IPS DF 6.9 (cell line): ENCODE measurements around the gene ITPK1.

Experiments used
- DNase-seq: peaks from one replicate; pipeline ENCODE4 v3.0.0-alpha.2; 2013; ENCODE audit warnings: low read depth, low spot score
- H3K27ac ChIP-seq: one replicate; pipeline ENCODE4 v1.5.1; 2013; ENCODE audit warnings: low read length, control low read depth
- H3K27me3 ChIP-seq: 2 replicates; pipeline ENCODE4 v1.6.1; 2013; ENCODE audit warnings: mild to moderate bottlenecking, low read length; ENCODE audit not compliant: control insufficient read depth, insufficient read depth
- H3K36me3 ChIP-seq: 2 replicates; pipeline ENCODE4 v1.6.1; 2013; ENCODE audit warnings: low read length; ENCODE audit not compliant: control insufficient read depth, insufficient read depth
- H3K4me1 ChIP-seq: 2 replicates; pipeline ENCODE4 v1.6.1; 2013; ENCODE audit warnings: low read length; ENCODE audit not compliant: control insufficient read depth, insufficient read depth
- H3K4me3 ChIP-seq: 2 replicates; pipeline ENCODE4 v1.5.1; 2013; ENCODE audit warnings: mild to moderate bottlenecking, low read length
- H3K9me3 ChIP-seq: 2 replicates; pipeline ENCODE4 v1.6.1; 2013; ENCODE audit warnings: low read length, inconsistent platforms; ENCODE audit not compliant: control insufficient read depth, insufficient read depth
- WGBS: extraction: QIAGEN DNeasy Blood & Tissue Kit; methylation state at CpG from one replicate; pipeline ENCODE4 v1.1.7; 2013; ENCODE audit warnings: mixed read lengths, missing lambda C conversion rate; ENCODE audit not compliant: insufficient read length, insufficient coverage; 5-methylcytosine and 5-hydroxymethylcytosine counted together

The ITPK1 gene

DNA sequence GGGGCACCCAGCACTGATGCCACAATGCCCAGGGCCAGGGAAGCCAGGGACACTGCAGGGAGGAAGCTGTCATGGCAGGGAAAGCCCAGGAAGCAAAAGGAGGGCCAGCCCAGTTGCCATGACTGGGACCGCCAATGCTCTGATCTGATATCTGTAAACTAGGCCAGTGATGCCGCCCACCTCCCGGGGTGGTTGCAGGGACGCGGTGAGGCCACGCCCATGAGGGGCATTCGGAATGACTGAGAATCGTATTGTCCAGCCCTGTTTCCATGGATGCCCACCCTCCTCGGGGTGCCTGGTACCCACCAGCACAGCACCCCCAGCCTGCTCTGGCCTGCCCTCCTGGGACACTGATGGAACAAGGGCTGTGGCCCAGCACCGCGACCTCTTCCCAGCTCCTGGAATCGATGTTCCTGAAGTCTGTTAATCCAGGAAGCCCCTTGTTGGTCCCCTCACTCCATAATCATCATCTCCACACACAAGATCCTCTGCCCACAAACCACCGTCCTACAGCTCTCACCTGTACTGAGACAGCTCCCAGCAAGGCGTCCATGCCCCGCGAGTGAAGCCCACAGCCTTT, 144.0 kb downstream of the ITPK1 start:
- H3K36me3 ChIP-seq, result no peaks in the 10 kb centered on the region; the same call in 1 of the 2 replicates
- H3K27me3 ChIP-seq, result no peaks in the 10 kb centered on the region
- H3K4me3 ChIP-seq, result no peak overlapping the region
- WGBS, result no CpG with 5 or more reads among the region's 16 CpGs
- H3K9me3 ChIP-seq, result no peaks in the 10 kb centered on the region
- H3K4me1 ChIP-seq, result peaks cover 6% of the 10 kb centered on the region
- H3K27ac ChIP-seq, result no peak overlapping the region
- no peak for DNase-seq

DNA sequence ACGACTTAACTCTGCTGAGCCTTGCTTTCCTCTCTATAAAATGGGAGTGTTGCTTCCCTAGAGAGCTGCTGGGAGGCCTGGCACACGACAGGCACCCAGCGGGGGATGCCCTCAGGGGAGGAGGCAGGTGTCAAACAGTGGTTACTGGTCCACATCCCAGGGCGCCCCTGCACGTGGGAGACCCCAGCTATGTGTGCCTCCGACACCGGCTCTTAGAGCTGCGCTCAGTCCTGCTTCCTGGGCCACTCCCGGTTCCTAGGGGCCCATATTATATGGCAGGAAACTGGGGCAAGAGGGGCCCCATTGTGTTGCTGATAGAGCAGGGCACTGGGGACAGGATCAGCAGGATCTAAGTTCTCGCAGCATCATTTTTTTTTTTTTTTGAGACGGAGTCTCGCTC, 145.5 kb downstream of the ITPK1 start:
- peaks cover 6% of the 10 kb centered on the region for H3K4me1 ChIP-seq

DNA sequence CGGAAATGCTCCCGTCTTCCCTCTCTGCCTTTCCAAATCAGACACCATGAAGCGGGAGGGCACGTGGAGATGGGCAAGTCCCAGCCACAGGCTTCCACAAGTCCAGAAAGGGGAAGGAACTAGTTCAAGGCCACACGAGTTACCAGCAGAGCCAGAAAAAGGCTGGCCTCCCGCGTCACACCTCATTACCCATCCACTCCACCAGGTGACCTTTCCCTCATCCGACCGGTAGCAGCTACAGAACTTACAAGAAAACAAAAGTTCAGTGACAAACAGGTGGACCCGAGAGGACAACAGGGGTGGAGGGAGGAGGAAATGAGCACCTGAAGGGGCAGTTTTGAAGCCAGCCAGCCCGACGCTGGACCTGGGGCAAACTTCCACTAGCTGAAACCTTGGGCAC, 145.9 kb downstream of the ITPK1 start:
- Histone ChIP-seq H3K4me1 (peaks cover 6% of the 10 kb centered on the region), H3K4me3 (no peak overlapping the region), H3K36me3 (no peaks in the 10 kb centered on the region; the same call in 1 of the 2 replicates), H3K27ac (no peak overlapping the region), H3K27me3 (no peaks in the 10 kb centered on the region), H3K9me3 (no peaks in the 10 kb centered on the region)
- WGBS, result no CpG with 5 or more reads among the region's 12 CpGs
- no peak for DNase-seq

More for the DNA sequence above, 145.5 kb downstream of the ITPK1 start:
- WGBS, result no CpG with 5 or more reads among the region's 12 CpGs
- no peak overlapping the region for H3K27ac ChIP-seq
- no peak overlapping the region for H3K4me3 ChIP-seq
- no peaks in the 10 kb centered on the region for H3K9me3 ChIP-seq
- H3K36me3 ChIP-seq, result no peaks in the 10 kb centered on the region; the same call in 1 of the 2 replicates
- DNase-seq, result no peak
- H3K27me3 ChIP-seq, result no peaks in the 10 kb centered on the region

DNA sequence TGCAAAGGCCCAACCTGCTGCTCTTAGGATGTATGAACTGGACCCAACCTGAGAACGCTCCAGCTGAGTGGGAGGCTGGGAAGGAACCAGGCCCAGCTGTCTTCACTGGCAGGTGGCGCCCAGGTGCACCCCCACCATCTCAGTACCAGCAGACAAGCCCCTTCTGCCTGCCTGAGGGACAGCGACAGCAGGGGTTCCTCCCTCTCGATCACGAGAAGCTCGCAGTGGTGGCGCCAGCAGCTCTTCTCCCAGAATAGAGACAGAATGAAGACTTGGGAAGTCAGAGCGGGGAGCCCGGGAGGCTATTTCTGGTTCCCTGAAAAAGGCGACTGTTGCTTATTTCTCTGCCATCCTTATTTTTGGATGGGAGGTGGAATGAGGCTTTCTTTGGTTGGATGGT, 146.3 kb downstream of the ITPK1 start:
- DNase-seq, result no peak
- Histone ChIP-seq H3K9me3 (no peaks in the 10 kb centered on the region), H3K4me1 (peaks cover 6% of the 10 kb centered on the region), H3K4me3 (no peak overlapping the region), H3K36me3 (no peaks in the 10 kb centered on the region; the same call in 1 of the 2 replicates), H3K27me3 (no peaks in the 10 kb centered on the region), H3K27ac (no peak overlapping the region)
- no CpG with 5 or more reads among the region's 10 CpGs for WGBS

DNA sequence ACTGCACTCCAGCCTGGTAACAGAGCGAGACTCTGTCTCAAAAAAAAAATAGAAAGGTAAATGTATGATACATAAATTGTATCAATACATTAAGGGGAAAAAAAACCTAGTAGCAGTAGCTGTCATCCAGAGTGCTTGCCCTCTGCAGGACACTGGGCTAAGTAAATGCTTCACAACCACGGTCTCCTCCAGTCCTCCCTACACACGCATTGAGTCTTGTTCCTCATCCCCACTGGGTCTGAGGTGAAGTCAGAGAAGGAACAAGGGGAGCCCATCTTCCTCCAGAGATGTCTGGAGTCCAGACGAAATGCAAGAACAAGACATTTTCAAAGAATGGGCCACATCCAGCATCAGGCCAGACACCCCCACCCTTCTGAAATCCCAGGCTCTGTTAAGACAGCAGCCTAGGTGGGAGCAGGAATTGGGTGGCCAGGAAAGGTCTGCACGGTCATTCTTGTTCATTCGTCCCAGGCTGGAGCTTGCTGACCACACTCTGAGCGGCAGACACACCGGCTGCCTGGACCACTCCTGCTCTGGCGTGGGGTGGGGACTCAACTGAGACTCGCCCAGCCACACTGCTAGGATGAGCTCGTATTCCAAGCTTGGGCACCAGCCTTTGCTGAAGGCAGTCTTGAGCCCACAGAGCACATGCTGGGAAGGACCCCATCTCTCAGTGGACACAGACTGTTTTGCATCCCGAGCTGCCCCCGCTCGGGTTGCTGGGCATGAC, 147.3 kb downstream of the ITPK1 start:
- Histone ChIP-seq H3K4me1 (peaks cover 9% of the 10 kb centered on the region), H3K9me3 (no peaks in the 10 kb centered on the region), H3K27ac (no peak overlapping the region), H3K4me3 (no peak overlapping the region), H3K36me3 (no peaks in the 10 kb centered on the region; the same call in 1 of the 2 replicates), H3K27me3 (no peaks in the 10 kb centered on the region)
- no peak for DNase-seq
- WGBS, result no CpG with 5 or more reads among the region's 14 CpGs

DNA sequence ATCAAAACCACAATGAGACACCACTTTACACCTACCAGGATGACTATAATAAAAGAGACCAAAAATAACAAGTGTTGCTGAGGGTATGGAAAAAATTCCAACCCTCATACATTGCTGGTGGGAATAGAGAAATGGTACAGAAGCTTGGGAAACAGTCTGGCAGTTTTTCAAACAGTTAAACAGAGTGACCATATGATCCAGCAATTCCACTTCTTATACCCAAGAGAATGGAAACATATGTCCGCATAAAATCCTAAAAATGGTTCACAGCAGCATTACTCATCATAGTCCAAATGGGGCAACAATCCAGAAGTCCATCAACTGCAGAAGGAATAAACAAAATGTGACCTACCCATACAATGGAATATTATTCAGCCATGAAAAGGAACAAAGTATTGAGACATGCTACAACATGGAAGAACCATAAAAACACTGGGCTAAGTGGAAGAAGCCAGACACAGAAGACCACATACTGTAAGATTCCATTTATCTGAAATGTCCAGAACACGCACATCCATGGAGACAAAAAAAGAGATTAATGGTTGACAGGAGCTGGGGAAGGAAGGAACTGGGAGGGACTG, 148.3 kb downstream of the ITPK1 start:
- Histone ChIP-seq H3K36me3 (no peaks in the 10 kb centered on the region; the same call in 1 of the 2 replicates), H3K4me1 (peaks cover 9% of the 10 kb centered on the region), H3K27me3 (no peaks in the 10 kb centered on the region), H3K27ac (no peak overlapping the region), H3K9me3 (no peaks in the 10 kb centered on the region), H3K4me3 (no peak overlapping the region)
- DNase-seq, result no peak
- WGBS, result no CpG with 5 or more reads among the region's 2 CpGs

DNA sequence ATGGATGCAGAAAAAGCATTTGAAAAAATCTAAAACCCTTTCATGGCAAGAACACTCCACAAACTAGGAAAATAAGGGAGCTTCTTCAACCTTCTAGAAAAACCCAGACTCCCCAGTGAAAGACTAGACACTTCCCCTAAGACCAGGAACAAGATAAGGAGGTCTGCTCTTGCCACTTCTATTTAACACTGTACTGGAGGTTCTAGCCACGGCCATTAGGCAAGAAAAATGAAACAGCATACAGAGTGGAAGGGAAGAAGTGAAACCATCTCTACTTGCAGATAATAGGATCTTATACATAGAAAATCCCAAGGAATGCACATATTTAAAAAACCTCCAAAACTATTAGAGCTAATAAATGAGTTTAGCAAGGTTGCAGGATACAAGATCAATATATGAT, 150.4 kb downstream of the ITPK1 start:
- DNase-seq, result no peak
- Histone ChIP-seq H3K27me3 (no peaks in the 10 kb centered on the region), H3K4me1 (peaks cover 6% of the 10 kb centered on the region; the same call in 1 of the 2 replicates), H3K9me3 (no peaks in the 10 kb centered on the region), H3K36me3 (no peaks in the 10 kb centered on the region), H3K27ac (no peak overlapping the region), H3K4me3 (no peak overlapping the region)
- no CpG with 5 or more reads among the region's 1 CpG for WGBS

DNA sequence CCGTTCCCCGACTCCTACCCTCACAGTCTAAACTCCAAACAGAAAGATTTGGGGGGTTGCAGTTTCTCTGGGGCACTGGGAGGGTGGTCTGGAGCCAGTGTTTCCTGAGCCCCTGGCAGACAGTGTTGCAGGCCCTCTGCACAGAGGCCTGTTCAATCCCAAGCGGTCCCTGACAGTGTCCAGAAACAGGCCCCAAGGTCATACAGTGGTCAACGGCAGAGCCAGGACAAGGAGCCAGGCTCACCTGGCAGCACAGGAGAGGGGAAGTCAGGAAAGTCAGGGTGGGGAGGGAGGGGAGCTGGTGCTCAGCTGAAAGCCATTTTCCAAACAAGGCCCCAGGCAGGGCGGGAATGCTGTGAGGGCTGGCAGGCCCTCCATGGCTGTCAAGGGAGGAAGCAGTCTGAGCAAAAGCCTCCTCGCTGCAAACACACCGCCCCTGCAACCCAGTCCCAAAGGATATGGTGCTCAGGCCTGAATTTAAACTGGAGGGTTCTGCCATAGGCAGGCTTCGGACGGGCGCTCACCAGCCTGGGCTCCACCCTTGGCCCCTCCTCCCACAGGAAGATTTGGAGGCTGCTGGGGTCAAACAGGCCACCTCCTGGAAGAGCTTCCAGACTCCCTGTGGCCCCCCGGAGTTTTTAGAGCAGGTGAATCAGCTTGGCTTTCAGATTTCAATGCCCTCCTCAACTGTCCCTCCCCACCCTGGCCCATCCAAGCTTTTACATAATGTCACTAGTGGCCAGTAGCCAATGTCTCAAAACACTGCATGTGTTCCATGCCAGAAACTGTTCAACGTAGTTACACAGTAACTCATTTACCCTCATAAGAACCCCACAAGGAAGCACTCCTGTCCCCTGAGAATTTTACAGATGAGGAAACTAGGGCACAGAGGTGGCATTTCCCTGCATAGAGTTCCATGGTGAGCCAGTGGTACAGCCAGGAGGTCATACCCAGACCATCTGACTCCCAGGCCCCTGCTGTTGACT, 151.3 kb downstream of the ITPK1 start:
- Histone ChIP-seq H3K4me1 (peaks cover 2% of the 10 kb centered on the region; the same call in 1 of the 2 replicates), H3K36me3 (no peaks in the 10 kb centered on the region; the same call in 1 of the 2 replicates), H3K27ac (no peak overlapping the region), H3K4me3 (no peak overlapping the region), H3K27me3 (no peaks in the 10 kb centered on the region), H3K9me3 (no peaks in the 10 kb centered on the region)
- WGBS, result 100% methylated on average over 2 of the region's 12 CpGs
- DNase-seq, result no peak

DNA sequence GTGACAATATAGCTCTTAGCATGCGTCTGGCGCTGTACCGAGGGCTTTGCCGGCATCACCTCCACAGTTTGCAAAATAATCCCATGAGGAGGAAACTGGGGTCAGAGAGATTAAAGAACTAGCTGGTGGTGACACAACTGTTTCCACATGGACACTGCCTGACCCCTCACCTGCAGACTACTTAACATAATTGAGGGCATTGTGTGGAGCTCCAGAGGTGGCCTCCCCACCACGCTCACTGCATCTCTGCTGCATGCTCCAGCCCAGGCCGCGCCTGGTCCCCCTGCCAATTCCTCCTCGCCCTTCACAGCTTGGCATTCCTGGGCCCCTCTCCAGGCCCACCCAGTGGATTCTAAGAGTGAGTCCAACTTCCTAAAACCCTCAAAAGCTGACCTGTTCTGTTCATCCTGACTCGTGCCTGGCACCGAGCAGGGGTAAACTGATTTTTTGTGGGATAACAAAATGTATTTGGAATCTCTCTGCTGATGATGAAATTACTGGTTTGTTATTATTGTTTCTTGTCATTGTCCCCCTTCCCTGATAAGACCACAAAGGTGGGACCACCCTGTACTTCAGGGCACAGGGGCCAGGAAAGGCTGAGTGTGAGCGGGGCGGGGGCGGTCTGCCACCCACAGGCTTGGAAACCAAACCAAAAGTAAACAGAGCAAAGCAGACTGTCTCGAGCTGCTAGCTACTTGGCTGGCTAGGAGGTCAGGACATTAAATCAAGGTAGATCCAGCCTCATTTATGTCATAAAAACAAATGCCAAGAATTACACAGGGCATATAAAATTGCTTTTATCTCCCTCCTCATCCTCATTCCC, 152.2 kb downstream of the ITPK1 start:
- Histone ChIP-seq H3K27ac (no peak overlapping the region), H3K27me3 (no peaks in the 10 kb centered on the region), H3K9me3 (no peaks in the 10 kb centered on the region), H3K36me3 (no peaks in the 10 kb centered on the region; the same call in 1 of the 2 replicates), H3K4me1 (peaks cover 2% of the 10 kb centered on the region; the same call in 1 of the 2 replicates), H3K4me3 (no peak overlapping the region)
- DNase-seq, result no peak
- WGBS, result no CpG with 5 or more reads among the region's 14 CpGs
